OCI-M2 (cell line): ENCODE measurements around the gene RALA.

Source experiments
- DNase-seq: peaks from one replicate; lab custom pipeline; 2025; ENCODE audit not compliant: unreplicated experiment; lab: John Stamatoyannopoulos, UW

The RALA gene

DNA sequence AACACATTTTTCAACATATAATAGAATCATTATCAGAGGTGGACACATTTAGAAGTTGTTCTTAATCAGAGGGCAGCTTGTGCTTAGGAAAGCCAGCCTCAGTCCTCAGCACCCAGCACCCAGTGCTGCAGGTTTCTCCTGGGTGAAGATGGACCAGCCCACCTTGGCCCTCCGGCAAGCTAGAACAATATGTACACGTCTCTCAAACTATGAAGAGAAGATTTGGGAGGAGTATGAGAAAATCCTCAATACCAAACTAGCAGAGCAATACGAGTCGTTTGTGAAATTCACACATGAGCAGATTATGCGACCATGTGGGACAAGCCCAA is 13.5 kb upstream of the RALA start:
- DNase-seq: no peak

DNA sequence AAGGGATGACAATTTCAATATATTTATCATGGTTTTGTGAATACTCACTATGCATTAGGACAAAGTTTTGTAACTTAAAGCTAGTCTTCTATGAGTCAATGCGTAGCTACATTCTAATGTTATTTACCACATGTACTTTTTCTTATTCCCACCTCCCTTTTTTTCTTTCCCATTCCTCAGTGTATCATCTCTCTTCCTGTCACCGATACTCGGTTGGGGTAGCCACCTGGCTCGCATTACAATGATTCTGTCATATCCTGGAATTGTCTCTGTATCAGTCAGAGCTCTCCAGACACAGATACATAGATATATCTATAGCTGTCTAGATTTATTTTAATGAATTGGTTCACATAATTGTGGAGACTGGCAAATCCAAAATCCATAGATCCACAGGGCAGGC is 9.8 kb upstream of the RALA start:
- no peak for DNase-seq

DNA sequence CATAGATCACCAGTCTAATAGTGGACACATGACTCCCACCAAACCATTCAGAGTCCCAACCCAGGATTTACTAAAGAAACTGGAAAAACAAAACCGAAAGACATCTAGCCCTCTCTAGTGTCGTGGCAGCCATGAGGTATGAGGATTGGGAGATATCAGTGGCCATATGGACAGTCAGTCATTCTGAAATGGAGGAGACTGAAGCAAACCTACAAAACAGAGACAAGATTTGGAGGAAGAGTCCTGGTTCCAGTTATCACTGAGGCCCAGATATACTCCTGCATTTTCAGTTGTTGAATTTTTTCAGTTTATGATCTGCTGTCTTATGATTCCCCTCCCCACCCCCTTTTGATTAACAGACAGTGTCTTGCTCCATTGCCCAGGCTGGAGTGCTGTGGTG is 9.1 kb upstream of the RALA start:
- no peak for DNase-seq

DNA sequence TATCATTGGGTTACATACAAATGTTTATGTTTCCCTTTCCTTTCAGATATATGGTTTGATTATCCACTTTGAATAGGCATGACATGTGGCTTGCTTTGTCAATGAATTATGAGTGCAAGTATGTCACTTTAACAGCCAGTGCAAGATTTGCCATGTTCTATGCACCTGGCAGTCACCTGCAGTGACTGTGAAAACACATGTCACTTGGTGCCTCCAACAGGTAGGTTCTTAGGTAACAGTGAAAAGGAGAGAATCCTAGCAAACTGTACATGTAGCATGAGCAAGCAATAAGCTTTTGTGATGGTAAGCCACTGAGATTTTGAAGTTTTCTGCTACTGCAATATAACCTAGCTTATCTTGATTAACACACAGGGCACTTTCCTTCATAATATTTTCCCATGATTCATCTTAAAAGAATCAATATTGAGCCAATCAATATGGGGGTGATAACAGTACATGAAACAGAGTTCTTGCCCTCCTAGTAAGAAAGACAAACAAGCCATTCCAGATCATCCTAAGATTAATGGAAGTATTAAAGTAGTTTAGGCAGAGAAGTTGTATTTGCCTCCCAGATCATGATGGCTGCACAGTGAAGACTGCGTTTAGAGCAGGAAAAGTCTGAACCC is 7.9 kb upstream of the RALA start:
- DNase-seq: no peak

DNA sequence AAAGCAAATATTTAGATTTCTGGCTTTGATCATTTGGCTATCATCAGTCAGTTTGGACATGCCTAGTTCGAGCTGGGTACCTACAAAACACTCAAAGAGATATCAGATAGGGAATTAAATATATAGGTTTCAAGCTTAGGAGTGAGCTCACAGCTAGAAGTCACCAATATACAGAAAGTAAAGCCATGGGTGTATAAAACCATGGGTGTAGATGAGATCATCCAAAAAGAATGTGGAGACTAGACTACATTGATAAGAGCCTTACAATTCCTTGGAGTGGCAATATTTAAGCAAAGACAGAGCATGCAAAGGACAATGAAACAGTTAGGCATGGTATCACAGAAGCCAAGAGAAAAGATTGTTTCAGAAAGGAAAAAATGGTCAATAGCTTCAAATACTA is 7.2 kb upstream of the RALA start:
- no peak for DNase-seq

DNA sequence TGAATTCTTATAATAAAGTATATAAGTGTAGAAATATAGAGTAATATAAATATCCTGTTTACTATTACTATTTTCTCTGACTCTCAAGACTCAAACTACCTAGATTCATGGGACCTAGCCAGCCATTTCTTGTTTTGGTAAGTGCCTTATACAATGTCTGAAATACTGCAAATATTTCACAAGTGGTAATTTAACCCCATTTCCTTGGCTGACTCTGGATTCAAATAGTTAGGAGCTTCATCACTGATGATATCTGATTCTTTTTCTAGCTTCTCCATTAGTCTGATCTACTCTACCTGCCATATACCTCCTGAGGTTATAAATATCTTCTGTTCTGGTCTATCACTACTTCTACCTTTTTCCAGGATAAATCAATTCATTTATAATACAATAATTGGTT is 6.4 kb upstream of the RALA start:
- DNase-seq: no peak

DNA sequence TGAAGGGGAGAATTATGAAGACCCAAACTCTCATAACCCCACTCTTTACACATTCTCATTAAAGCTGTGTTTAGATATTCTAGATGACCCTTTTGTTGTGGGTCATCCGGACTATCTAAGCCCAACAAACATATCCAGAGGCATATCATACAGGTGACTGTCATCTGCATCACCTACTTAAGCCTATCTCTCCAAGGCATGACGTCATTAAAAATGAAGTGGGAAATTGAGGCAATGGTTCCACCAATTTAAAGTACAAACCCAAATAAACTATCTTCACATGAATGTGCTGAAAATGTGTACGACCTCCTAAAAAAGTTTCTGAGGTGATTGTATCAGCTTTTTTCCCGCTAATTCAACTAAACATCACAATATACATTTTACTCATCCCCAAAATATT is 4.5 kb upstream of the RALA start:
- no peak for DNase-seq

DNA sequence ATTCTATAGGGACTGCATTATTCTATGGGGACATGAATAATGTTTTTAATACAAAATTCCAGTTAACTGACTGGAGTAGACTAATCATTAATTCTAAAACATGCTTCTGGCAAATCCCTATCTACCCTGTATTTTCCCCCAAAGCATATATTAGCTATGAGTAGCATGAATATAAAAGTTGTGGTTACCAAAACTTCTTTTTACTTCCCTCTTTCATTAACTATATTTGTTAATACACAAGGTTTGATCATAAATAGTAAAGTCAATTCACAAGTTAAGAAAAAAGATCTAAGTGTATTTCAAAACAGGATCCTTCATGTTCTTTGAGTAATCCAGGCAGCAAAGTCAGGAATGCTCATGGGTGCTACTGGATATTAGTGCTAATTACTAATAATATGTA is 2.9 kb upstream of the RALA start:
- DNase-seq: no peak

DNA sequence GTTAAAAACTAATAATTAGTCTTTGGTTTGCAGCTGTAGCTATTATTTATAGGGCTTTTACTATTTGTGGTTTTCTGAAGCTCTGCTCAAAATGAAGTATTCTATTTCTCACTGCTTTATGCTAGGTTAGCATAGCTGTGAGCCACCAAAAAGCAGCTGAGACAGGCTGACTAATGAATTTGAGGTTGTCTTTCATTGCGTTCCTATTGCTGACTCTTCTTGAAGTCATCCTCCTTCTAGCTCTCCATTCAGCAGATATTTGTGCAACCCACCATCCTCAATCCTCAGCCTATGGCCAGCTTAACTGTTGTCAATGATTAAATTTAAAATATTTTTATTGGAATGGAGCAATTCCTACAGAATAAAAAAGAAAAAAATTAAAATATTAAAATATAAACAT is 2.1 kb upstream of the RALA start:
- DNase-seq: no peak

DNA sequence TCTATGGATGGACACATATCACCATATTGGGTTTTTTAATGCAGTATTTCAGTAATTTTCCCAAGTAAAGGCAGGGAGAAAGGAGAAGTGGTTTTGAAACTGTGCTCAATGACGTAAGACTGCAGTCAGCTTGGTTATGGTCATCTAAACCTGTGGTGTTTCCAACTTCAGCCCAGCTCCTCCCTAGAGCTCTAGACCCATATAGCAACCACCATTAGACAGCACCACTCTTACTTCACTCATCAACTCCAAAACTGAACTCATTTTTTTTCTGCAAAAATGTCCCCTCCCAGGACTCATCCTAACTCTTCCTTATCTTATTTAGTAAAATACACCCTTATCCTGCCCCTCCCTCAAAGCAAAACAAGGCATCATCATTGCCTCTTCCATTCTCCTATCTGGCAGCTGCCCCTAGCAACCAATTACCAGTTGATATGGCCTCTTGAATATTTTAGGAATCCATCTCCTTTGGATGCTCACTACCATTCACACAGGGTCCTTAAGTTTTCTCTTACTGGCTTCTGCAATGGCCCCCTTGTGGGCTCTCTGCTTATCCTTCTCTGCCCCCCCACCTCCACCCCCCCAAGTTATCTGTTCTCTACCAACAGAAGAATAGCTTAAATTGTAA is 1.5 kb upstream of the RALA start:
- DNase-seq: no peak

DNA sequence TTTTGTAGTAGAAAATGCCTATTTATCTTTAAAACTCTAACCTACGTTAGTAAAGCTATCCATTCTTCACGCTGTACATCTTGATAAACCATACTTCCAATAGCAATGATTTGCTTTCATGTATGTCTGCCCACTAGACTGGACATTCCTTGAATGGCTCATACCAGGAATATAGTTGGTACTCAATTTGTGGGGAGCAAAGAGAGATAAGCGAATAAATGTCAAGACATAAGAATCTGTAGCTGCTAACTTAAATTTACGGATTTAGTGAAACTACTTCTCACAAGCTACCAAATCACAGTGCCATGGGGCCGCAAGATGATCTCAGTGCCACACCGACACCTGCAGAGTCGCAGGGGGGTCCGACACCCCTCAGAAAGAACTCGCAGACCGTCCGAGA is 763 bp upstream of the RALA start:
- no peak for DNase-seq

DNA sequence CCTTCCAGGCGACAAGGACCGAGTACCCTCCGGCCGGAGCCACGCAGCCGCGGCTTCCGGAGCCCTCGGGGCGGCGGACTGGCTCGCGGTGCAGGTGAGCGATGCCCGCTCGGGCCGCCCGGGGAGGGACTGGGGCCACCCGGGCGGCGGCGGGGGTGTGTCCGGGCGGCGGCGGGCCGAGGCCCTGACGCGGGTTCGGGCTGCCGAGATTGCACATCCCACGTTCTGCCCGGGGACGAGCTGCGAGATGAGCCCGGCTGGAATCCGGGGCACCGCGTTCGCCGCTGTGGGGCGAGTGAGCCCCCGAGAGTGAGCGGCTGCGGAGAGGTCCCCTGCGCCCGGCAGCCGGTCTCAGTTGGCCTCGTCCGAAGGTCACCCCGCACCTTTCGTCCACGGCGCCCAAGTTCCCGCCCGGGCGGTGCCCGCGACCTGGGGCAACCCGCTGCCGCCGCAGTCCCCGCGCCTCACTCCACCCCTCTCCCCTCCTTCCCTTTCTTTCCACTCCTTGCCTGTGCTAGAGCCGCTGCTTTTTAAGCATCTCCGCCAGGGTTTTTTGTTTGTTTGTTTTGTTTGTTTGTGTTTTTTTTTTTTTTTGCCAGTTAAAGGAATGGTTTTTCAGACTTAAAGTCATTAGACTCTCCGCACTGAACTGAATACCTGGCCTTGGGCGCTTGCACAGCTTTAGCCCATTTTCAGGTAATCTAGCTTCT is 515 bp downstream of the RALA start:
- DNase-seq: no peak

DNA sequence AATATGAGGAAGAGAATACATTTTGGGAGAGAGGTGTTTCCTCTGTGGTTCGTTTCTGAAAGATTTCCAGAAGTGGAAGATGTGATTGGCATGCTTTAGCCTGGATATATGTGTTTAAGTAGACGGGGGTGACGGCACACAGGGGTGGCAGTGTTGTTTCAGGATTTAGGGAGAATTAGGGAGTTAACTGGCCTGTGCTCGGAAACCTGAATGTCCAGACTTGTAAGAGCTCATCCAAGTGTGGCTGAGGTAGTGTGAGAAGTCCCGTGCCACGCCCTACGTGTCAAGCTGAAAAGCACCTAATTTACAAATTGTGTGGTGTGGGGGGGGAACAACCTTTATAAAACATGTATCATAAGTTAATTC is 1.1 kb downstream of the RALA start:
- DNase-seq: no peak

DNA sequence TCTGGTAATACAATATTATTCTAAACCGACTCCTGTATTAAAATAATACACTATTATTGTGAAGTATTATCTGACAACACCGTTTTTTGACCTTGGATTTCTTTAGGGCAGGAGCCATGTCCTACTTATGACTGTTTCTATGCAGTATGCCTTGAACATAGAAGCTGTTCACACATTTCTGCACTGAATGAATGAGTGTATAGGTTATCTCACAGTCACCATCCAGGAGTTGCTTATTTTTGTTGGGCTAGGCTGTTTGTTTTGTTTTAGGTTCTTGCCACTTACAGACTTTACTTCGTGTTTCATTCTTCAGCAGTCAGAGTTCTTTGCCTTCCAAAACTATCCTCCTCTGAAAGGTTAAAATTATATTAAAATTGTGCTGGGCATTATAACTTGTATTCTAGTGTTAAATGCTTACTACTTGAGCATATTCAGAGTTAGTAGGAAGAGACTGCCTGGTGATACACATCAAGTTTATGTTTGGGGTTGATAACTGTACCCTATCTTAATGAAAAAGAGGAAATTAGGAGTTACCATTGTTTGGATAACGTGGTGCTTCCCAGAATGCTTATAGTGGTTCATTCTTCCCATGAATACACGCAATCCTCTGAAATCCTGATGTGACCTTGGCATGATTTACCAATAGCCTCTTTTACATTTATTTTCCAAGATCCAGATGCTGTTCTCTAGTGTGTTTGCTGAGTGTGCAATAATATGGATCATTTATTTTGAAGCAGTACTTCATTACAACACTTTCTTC is 1.7 kb downstream of the RALA start:
- no peak for DNase-seq

DNA sequence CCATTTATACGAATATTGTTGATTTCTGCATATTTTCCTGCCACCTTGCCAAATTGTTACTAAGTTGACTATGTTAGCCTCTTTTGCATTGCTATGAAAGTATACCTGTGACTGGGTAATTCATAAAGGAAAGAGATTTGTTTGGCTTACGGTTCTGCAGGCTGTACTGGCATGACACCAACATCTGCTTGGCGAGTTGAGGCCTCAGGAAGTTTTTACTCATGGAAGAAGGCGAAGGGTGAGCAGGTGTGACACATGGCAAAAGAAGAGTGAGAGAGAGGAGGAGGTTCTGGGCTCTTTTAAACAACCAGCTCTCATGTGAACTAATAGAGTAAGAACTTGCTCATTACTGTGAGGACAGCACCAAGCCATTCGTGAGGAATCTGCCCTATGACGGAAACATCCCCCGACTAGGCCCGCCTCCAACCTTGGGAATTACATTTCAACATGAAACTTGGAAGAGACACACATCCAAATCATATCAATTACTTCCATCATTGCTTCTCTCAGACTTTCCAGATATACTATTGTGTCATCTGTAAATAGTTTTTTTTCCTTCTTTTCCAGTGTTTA is 8.4 kb downstream of the RALA start:
- DNase-seq: no peak

DNA sequence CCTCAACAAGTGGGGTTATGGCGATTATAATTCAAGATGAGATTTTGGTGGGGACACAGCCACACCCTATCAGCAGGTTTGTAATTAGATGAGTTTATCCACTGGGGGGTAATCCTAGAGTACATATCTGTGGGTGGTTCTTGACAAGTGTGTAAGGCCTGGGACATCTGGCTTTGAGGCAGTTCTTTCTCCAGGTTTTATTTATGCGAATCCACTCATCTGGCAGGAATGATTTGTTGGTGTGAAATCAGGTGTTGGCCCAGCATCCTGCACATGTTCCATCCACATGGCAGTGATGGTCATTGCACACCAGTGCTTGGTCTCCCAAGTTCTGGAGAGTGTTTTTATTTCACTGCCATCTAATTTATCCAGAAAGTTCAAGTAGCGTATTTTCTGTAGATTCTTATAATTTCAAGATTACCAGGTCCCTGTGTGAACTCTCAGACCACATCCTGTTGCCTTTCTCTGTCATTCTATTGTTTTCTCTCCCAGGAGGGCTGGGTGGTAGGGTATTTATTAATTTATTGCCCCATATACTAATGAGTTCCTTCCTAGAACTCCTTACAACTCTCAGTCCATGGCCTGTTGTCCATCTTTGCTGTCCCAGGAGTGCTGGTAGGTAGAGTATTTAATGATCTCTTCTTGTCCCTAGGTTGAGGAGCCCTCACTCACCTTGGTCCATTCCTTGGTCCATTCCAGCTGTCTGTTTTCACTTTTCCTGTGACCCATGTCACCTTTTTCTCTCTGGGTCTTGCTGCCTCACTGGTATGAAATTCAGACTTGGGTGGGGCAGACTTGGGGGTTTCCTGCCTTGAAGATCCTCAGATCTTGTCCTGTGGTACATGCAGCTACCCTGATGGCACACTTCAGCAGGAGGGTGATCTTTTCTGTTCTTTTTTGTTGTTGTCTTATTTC is 10.4 kb downstream of the RALA start:
- no peak for DNase-seq

DNA sequence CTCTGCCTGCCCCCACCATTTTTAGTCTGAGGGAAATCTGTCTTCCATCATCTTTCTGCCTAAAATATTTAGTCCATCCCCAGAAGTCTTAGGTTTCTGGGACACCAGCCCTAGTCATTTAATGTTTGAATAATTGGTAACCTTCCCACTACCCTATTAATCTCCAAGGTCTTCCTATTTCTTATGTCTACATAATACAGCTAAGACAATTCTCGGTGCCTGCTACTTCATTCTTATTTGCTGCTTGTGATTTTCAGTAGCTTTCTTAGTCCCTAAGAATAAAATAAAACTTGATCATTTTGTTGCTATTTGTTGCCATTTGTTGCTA is 11.1 kb downstream of the RALA start:
- DNase-seq: no peak

DNA sequence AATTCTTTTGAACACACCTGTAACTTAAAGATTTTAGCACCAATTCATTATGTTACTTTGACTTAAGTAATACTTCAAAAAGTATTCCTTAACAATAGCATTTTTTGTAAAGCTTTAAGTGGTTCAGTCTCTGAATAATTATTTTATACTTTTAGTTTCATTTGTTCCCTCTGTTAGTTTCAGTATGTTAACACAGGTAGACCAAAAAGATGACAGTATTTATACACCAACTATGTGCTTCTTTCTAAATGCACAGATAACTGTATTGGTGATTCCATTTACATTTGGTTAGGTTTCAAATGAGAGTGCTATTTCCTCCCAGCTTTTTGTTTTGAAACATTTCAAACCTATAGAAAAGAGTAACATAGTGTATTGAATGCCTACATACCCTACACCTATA is 14.0 kb downstream of the RALA start:
- no peak for DNase-seq

DNA sequence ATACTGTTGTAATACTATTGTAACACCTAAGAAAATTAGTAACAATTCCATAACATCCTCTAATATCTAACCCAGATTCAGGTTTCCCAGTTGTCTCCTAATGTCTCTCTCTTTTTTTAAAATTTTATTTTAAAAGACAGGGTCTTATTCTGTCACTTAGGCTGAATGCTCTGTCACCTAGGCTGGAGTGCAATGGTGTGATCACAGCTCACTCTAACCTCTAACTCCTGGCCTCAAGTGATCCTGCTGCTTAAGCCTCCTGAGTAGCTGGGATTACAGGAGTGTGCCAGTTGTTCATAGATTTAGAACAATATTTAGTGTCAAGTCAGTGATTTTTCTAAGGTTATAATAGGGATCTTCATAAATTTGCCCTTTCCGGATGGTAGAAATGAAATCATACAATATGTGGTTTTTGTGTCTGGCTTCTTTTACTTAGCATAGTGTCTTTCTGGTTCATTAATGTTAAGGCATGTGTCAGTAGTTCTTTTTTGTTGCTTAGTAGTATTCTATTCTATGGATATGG is 14.7 kb downstream of the RALA start:
- no peak for DNase-seq

DNA sequence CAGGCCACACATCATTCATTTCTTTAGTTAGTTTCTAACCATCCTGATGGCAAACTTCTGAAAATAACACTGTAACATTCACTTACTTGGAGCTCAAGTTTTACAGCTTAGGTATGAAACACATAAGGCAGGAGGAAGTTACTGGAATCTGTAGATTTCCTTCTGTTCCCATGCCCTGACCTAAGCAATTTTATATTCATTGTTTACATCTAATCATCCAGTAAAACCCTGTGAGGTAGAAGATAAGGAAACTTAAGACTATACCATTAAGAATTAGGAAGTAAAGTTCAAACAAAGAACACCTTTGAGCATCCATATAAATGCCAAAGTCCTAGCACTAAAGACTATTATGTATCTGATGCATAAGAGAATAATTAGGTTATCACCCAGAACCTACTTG is 19.5 kb downstream of the RALA start:
- DNase-seq: no peak

DNA sequence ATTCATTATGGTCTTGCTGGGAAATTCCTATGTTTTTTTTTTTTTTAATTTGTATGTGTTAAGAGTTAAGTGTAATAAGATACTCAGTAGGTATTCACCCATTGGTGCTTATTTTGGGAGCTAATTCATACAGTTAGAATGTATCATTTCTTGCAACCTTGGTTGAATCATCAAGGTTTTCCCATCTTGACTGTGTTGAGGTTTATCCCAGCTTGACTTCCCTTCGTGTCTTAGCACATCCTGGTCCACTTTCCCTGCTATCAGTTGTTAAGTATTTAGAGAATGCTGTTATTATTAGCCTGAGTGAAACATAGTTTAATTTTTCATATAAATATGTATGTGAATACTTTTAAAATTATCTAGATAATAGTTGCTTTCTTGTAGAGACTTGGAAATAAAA is 20.8 kb downstream of the RALA start:
- DNase-seq: no peak
